NCI-H82 (cell line): ENCODE data around the gene UFSP2.
A peak's percentile ranks its signal among the peaks of the same experiment; 100 is the strongest.

Experiments used
- DNase-seq: peaks from one replicate; lab custom pipeline; 2025; lab: John Stamatoyannopoulos, UW

Gene UFSP2

GRCh38 chr4:185426960-185427688 is 1.4 kb upstream of the UFSP2 start:
- no peak for DNase-seq

DNA sequence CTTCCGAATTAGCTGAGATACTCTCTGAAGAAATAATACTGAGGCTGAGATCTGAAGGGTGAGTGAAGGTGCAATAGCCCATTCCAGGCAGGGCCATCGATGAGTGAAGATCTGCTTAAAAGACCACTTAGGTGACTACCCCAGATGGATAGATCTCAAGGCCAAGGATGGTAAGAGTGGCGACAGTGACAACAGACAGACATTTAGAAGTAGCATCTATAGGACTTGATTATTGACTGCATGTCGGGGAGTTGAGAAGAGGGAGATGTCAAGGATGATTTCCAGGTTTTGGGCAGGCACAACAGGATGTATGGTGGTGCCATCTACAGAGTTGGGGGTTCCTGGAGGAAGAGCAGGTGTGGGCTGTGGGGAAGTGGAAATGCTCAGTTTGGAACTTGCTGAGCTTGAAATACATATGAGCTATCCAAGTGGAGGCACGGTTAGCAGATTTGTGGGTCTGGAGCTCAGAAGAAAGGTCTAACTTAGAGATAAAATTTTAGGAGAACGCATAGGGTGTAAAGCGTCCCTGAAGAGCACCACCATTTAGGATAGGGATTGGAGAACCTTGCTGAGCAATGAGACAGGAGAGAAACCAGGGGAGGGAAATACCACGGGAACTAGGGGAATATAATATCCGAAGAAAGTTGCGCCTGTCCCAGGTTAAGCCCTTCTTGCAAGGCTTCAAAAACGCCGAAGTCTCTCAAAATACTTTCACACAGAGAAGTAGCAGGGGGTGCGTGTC is 688 bp downstream of the UFSP2 start:
- peak; percentile 37 for DNase-seq

GRCh38 chr4:185421366-185422124 is 4.2 kb downstream of the UFSP2 start:
- no peak for DNase-seq

DNA sequence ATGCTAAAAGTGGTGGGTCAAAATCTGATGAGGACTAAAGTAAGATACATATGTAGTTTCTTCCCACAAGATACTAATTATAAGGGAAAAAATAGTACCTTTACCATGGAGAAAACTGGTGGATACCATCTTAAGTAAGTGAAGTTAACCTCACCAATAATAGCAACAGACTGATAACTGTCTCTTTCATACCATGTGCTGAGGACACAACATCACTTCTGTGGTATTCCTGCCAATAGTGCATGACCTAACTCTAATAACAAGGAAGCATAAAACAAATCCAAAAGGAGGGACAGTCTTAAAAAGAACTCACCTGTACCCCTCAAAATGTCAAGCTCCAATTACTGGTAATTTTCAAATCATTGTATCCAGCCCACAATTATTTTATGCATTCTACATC is 8.8 kb downstream of the UFSP2 start:
- DNase-seq: no peak

GRCh38 chr4:185412412-185412811 is 13.4 kb downstream of the UFSP2 start:
- DNase-seq: no peak

DNA sequence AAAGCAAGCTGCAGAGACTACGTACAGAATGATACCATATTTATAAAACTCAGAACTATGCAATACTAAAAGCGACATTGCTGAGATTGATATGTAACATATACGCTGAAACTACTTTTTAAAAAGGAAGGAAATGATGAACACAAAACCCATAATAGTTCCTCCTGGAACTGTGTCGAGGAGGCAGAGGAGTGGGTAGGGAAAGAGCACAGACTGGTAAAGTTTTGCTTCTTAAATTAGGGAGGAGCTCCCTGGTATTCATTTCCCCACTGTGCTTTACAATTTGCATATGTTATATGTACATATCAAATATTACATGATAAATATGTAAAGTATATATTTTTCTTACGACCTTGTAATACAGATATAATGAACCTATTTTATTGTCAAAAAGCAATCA is 13.9 kb downstream of the UFSP2 start:
- DNase-seq: no peak

- no peak for DNase-seq
Measured at GRCh38 chr4:185408432-185408831, 17.3 kb downstream of the UFSP2 start.

GRCh38 chr4:185405296-185405999 is 20.3 kb downstream of the UFSP2 start:
- peak; percentile 5 for DNase-seq

DNA sequence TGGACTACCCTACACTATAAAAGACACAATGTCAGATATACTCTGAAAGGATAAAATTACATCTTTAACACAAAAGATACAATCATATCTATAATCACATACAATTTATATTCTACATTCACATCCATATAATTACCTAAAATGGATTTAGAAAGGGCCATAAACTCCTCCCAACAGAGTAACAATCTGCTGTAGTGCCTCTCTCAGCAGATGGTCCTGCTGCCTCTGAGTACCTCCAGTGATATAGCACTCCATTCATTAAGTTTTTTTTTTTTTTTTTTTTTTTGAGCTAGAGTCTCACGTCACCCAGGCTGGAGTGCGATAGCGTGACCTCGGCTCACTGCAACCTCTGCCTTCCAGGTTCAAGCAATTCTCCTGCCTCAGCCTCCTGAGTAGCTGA is 21.7 kb downstream of the UFSP2 start:
- peak; percentile 88 for DNase-seq

- peak; percentile 55 for DNase-seq
Measured at GRCh38 chr4:185399466-185399865, 26.3 kb downstream of the UFSP2 start.

GRCh38 chr4:185398618-185399017 is 27.1 kb downstream of the UFSP2 start:
- DNase-seq: no peak

GRCh38 chr4:185396724-185397385 is 28.9 kb downstream of the UFSP2 start, which contains the start of gene ANKRD37:
Gene ANKRD37 (plus strand): TSS chr4:185396841. CDS start chr4:185396924, 83 bp downstream.
- DNase-seq: peak; percentile 60

GRCh38 chr4:185395956-185396723 is 29.6 kb downstream of the UFSP2 start:
- peak; percentile 97 for DNase-seq

DNA sequence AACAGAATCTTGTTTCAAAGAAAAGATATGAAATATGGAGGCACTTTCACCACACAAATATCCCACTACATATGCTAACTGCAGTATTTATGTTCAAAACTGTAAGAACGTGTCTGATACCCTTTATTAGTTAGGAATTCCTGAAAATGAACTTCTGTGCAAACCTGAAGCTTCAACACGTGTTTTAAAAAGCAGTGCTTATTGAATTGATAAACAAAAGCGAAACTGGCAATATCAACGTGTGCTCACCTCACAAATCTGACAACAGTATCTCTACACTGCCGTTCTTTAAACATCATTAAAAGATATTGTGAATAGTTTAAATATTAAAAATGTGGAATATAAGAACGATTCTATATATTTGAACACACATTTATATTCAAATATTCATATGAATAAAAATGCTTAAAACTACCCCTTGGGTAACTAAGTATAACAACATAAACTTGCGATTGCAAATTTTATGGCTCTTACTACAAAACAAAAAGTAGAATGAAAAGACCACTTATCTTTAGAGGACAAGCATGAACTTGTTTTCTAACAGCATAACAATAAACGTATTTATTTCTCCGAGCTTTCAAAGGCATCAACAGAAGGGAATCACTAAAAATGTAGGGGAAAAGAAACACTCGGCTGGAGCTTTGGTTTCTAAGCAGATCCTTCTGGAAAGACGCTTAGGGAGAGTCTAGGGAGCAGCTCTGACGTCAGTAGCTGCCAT is 30.4 kb downstream of the UFSP2 start, which contains the start of gene LRP2BP:
LRP2BP (minus strand) TSS at position 687 of the 718 bp plus-strand sequence. CDS start 17,738 bp downstream, outside the sequence.
- no peak for DNase-seq

GRCh38 chr4:185394568-185395237 is 31.1 kb downstream of the UFSP2 start:
- no peak for DNase-seq

- no peak for DNase-seq
Measured at GRCh38 chr4:185392156-185392555, 33.6 kb downstream of the UFSP2 start.

- no peak for DNase-seq
Measured at GRCh38 chr4:185390941-185391340, 34.8 kb downstream of the UFSP2 start.

- no peak for DNase-seq
Measured at GRCh38 chr4:185387957-185388356, 37.8 kb downstream of the UFSP2 start.

- no peak for DNase-seq
Measured at GRCh38 chr4:185384930-185385331, 40.8 kb downstream of the UFSP2 start.
